Vagina (tissue), 2 donors: Measurements from ENCODE around the gene TGFBR2. TPM values are rescaled to one million over a fixed set of nuclear protein-coding genes. Genes with fewer than 3 reads are reported as not detected.

Experiments used
- DNase-seq, 2 donors: peaks; one replicate each; pipeline ENCODE4 v3.0.0-alpha.2; 2017; ENCODE audit errors: extremely low spot score in 2 of 2
- H3K27ac ChIP-seq: fragments of 200-600 bp; sonication (generic); one replicate; pipeline ENCODE4 v1.5.1; 2019
- H3K27me3 ChIP-seq: fragments of 200-600 bp; sonication (generic); one replicate; pipeline ENCODE4 v1.5.1; 2019
- H3K36me3 ChIP-seq, 2 donors: fragments of 200-600 bp; sonication (generic); one replicate each; pipeline ENCODE4 v1.5.1; 2017 to 2019
- H3K4me1 ChIP-seq: fragments of 200-600 bp; sonication (generic); one replicate; pipeline ENCODE4 v1.5.1; 2019
- H3K4me3 ChIP-seq, 2 donors: fragments of 200-600 bp; sonication (generic); 1 replicate in 1 of 2; 2 replicates in 1 of 2; pipeline ENCODE4 v1.5.1; 2016 to 2019
- H3K9me3 ChIP-seq: fragments of 200-600 bp; sonication (generic); one replicate; pipeline ENCODE4 v1.5.1; 2019
- CTCF ChIP-seq, 3 experiments: fragments of 450-650 bp in 2 of 3; fragments of 200-600 bp in 1 of 3; sonication (generic) in 1 of 3; IDR thresholded peaks; one replicate each; pipeline ENCODE4 v1.5.1; 2017 to 2019; ENCODE audit warnings: antibody characterized with exemption in 3 of 3, mild to moderate bottlenecking in 2 of 3, moderate library complexity in 2 of 3
- POLR2A ChIP-seq, 2 donors: fragments of 450-650 bp; IDR thresholded peaks; one replicate each; pipeline ENCODE4 v1.6.1; 2017; ENCODE audit warnings: antibody characterized with exemption in 2 of 2, mild to moderate bottlenecking in 2 of 2, moderate library complexity in 2 of 2
- POLR2AphosphoS5 ChIP-seq, 2 donors: sonication (generic); formaldehyde crosslinking; IDR thresholded peaks; one replicate each; pipeline ENCODE4 v1.9.0; 2017; ENCODE audit warnings: antibody characterized with exemption in 2 of 2, mild to moderate bottlenecking in 2 of 2, low read depth in 1 of 2; ENCODE audit not compliant: insufficient read depth in 1 of 2
- intact Hi-C: fragments of 100-400 bp; cut with DNase I; formaldehyde crosslinking; loops from one replicate; pipeline ENCODE4 v1.15.1; 2023
- total RNA-seq: library from RNA; depleted of rRNA; stranded (reverse); fragments of >200 nt; gene quantifications from one replicate; pipeline ENCODE4 v1.2.3, GENCODE V29; 2016

The TGFBR2 gene
- total RNA-seq, 1 donor from 2014 or later = 176 TPM

DNA sequence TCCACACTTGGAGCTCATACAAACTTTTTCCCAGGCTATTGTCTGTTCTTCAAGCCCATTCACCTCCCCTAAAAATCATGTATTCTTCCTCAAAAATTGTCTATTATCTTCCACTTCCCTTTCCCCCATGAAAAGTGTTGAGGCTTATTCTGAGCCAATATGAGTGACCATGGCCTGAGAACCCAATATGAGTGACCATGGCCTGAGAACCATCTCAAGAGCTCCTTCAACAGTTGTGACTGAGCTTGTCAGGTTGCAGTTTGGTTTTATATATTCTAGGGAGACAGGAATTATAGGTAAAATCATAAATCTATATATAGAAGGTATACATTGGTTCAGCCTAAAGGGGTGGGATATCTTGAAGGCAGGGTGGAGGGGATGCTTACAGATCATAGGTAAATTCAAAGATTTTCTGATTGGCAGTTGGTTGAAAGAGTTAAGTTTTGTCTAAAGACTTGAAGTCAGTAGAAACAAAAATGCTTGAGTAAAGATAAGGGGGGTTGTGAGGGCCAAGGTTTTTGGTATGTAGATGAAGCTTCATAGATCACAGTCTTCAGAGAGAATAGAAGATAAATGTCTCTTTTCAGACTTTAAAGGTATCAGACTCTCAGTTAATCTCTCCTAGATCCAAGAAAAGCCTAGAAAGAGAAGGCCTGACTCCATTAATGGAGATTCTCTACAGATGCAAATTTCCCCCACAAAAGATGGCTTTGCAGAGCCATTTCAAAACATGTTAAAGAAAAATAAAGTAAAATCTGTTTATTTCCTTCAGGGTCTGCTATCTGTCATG lies 95.8 kb downstream of the TGFBR2 start:
- DNase-seq = no peak
- Histone ChIP-seq H3K9me3 (no peaks in the 10 kb centered on the region), H3K4me3 (no peak overlapping the region), H3K27ac (no peak overlapping the region), H3K4me1 (no peaks in the 10 kb centered on the region), H3K36me3 (no peaks in the 10 kb centered on the region), H3K27me3 (no peaks in the 10 kb centered on the region)
- intact Hi-C loops = no loop called here
- no peak for TF ChIP-seq CTCF (IDR thresholded peaks at IDR 0.05)
- TF ChIP-seq POLR2AphosphoS5 (IDR thresholded peaks at IDR 0.05; ENCODE audit: insufficient read depth in 1 of 2, low read depth in 1 of 2) = no peak
- TF ChIP-seq POLR2A (IDR thresholded peaks at IDR 0.05) = no peak

GRCh38 chr3:30702828-30703397 lies 96.5 kb downstream of the TGFBR2 start:
- Histone ChIP-seq H3K4me1 (no peaks in the 10 kb centered on the region), H3K36me3 (no peaks in the 10 kb centered on the region), H3K9me3 (no peaks in the 10 kb centered on the region), H3K27ac (no peak overlapping the region), H3K4me3 (no peak overlapping the region), H3K27me3 (no peaks in the 10 kb centered on the region)
- intact Hi-C loops = no loop called here
- no peak for TF ChIP-seq CTCF (IDR thresholded peaks at IDR 0.05)
- no peak for TF ChIP-seq POLR2AphosphoS5 (IDR thresholded peaks at IDR 0.05; ENCODE audit: insufficient read depth in 1 of 2, low read depth in 1 of 2)
- no peak for TF ChIP-seq POLR2A (IDR thresholded peaks at IDR 0.05)
- DNase-seq = no peak

DNA sequence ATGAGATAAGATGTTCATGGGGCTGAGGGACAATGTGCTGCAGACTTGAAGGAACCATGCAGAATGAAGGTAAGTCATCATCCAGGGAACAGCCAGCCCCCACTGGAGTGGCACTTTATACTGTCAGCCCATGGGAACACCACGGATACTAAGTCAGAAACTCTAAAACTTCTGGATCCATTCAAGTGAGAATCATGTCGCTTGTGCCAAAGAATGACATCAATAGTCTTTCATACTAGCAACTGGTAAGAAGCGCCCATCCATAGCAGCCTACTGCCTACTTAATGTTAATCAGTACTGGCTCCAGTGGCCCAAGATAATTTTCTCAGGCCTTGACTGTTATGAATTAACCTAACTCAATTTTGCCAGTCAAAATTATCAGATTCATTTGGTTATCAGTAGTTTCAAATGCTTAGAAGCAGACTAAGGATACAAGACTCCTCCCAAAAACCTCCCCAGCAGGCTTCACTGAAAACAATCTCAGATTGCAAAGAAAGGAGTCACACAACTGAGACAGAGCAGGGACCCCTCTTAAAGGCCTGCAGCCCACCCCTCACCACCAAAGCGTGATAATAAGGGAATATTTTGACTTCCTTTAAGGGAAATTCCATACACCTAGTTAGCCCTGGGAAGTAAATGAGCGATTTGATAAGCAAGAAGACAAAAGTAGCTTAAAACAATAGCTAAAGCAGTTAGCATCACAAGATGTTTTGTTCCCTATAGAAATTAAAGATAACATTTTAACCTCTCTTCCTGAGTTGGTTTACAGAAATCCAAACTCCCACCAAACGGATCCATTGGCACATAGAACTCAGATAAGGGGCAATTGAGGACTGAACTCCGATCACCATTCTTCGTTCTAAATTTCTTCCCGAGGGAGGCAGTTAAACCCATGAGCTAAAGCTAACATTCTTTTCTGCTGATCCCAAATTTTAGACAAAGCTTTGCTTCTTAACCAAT lies 98.8 kb downstream of the TGFBR2 start:
- no peaks in the 10 kb centered on the region for H3K27me3 ChIP-seq
- no peak for DNase-seq
- intact Hi-C loops = no loop called here
- no peak for TF ChIP-seq CTCF (IDR thresholded peaks at IDR 0.05)
- no peak for TF ChIP-seq POLR2AphosphoS5 (IDR thresholded peaks at IDR 0.05; ENCODE audit: insufficient read depth in 1 of 2, low read depth in 1 of 2)
- no peak for TF ChIP-seq POLR2A (IDR thresholded peaks at IDR 0.05)
- H3K4me3 ChIP-seq = no peak overlapping the region
- no peaks in the 10 kb centered on the region for H3K36me3 ChIP-seq
- no peaks in the 10 kb centered on the region for H3K4me1 ChIP-seq
- no peaks in the 10 kb centered on the region for H3K9me3 ChIP-seq
- no peak overlapping the region for H3K27ac ChIP-seq

GRCh38 chr3:30707825-30708224 lies 101.4 kb downstream of the TGFBR2 start:
- no peaks in the 10 kb centered on the region for H3K9me3 ChIP-seq
- no peaks in the 10 kb centered on the region for H3K36me3 ChIP-seq
- intact Hi-C loops = no loop called here
- H3K4me3 ChIP-seq = no peak overlapping the region
- TF ChIP-seq POLR2A (IDR thresholded peaks at IDR 0.05) (no peak), POLR2AphosphoS5 (IDR thresholded peaks at IDR 0.05; ENCODE audit: insufficient read depth in 1 of 2, low read depth in 1 of 2) (no peak), CTCF (IDR thresholded peaks at IDR 0.05) (no peak)
- H3K27me3 ChIP-seq = no peaks in the 10 kb centered on the region
- H3K4me1 ChIP-seq = no peaks in the 10 kb centered on the region
- DNase-seq = no peak
- H3K27ac ChIP-seq = no peak overlapping the region
